Cardiac muscle cell (in vitro differentiated cells and primary cell): Measurements from ENCODE around the gene GLDC. TPM values are rescaled to one million over a fixed set of nuclear protein-coding genes. Genes with fewer than 3 reads are reported as not detected.

Experiments used
- DNase-seq, 2 donors: peaks; one replicate each; pipeline versions ENCODE4 v3.0.0 to v3.0.0-alpha.2; 2010 to 2017; ENCODE audit warnings: low read depth in 1 of 2, low spot score in 1 of 2
- H3K27ac ChIP-seq: fragments of 200-600 bp; sonication (generic); 2 replicates; pipeline ENCODE4 v1.5.1; 2016
- H3K27me3 ChIP-seq: fragments of 200-600 bp; sonication (generic); 2 replicates; pipeline ENCODE4 v1.6.0; 2016; ENCODE audit warnings: control low read depth
- H3K36me3 ChIP-seq: fragments of 200-600 bp; sonication (generic); 2 replicates; pipeline ENCODE4 v1.5.1; 2016; ENCODE audit warnings: control low read depth
- H3K4me1 ChIP-seq: fragments of 200-600 bp; sonication (generic); 2 replicates; pipeline ENCODE4 v1.8.1; 2017; ENCODE audit warnings: low read depth, mild to moderate bottlenecking, mixed run types
- H3K4me3 ChIP-seq: fragments of 200-600 bp; sonication (generic); 2 replicates; pipeline ENCODE4 v1.5.1; 2016; ENCODE audit warnings: mild to moderate bottlenecking
- H3K9me3 ChIP-seq: fragments of 200-600 bp; sonication (generic); 2 replicates; pipeline ENCODE4 v1.5.1; 2017; ENCODE audit warnings: low read depth, mild to moderate bottlenecking, control low read depth
- CTCF ChIP-seq: IDR thresholded peaks from 2 replicates; pipeline ENCODE4 v1.5.1; 2012; ENCODE audit warnings: low read depth, mild to moderate bottlenecking, low read length
- polyA plus RNA-seq: library from polyadenylated mRNA; unstranded; fragments of >200 nt; fragmentation: Nextera tagmentation; extraction: Ambion mirVana; gene quantifications from 2 replicates; pipeline ENCODE4 v1.2.1, GENCODE V29; 2016
- total RNA-seq: library from RNA; depleted of rRNA; stranded (reverse); fragments of >200 nt; gene quantifications from 2 replicates; pipeline ENCODE4 v1.2.3, GENCODE V29; 2016

The GLDC gene
- total and polyA plus RNA-seq, 2 experiments from 2014 or later, result 0.98 to 5.9 TPM

GRCh38 chr9:6620353-6620752 lies 25.2 kb downstream of the GLDC start:
- DNase-seq, result no peak

GRCh38 chr9:6619909-6620308 lies 25.6 kb downstream of the GLDC start:
- no peak overlapping the region for H3K27ac ChIP-seq
- no peak for TF ChIP-seq CTCF
- no peak for DNase-seq
- H3K9me3 ChIP-seq, result no peaks in the 10 kb centered on the region
- H3K27me3 ChIP-seq, result no peaks in the 10 kb centered on the region
- H3K4me3 ChIP-seq, result no peak overlapping the region
- H3K36me3 ChIP-seq, result no peaks in the 10 kb centered on the region
- H3K4me1 ChIP-seq, result no peaks in the 10 kb centered on the region

More at GRCh38 chr9:6620353-6620752, 25.2 kb downstream of the GLDC start:
- H3K36me3 ChIP-seq, result no peaks in the 10 kb centered on the region
- no peak overlapping the region for H3K27ac ChIP-seq
- H3K4me3 ChIP-seq, result no peak overlapping the region
- no peaks in the 10 kb centered on the region for H3K27me3 ChIP-seq
- no peak for TF ChIP-seq CTCF
- no peaks in the 10 kb centered on the region for H3K4me1 ChIP-seq
- H3K9me3 ChIP-seq, result no peaks in the 10 kb centered on the region

DNA sequence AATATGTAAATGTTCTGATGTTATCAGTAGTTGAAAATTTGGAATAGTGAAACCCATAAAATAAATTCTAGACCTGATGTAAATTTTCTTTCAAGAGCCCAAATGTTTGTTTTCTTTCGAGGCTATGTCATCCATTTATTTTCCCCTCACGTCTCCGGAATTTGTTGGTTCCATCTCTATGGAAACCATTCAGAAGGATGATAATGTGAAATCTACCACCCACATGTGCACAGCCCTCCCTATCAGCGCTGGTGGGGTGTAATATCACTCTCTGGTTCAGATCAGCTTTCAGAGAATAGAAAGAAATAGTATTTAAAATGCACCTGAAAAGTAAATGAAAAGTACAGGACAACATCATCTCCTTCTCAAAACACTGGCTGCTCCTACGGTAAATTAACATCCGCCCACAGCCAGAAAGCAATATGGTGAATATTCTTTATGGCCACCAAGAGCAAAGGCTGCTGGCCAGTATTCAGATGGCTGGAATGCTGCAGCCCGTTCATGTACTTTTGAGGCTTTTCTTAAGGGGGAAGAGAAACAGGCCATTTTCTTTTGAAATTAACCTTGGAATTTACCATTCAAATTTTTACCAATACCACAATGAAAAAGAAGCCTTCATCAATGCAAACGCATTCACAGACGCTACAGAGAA lies 28.5 kb downstream of the GLDC start:
- Histone ChIP-seq H3K9me3 (no peaks in the 10 kb centered on the region), H3K27ac (no peak overlapping the region), H3K27me3 (no peaks in the 10 kb centered on the region), H3K4me1 (no peaks in the 10 kb centered on the region), H3K36me3 (no peaks in the 10 kb centered on the region), H3K4me3 (no peak overlapping the region)
- TF ChIP-seq CTCF, result no peak
- no peak for DNase-seq

- no peak overlapping the region for H3K27ac ChIP-seq
- H3K36me3 ChIP-seq, result no peaks in the 10 kb centered on the region
- DNase-seq, result no peak
- TF ChIP-seq CTCF, result no peak
- no peaks in the 10 kb centered on the region for H3K4me1 ChIP-seq
- H3K9me3 ChIP-seq, result no peaks in the 10 kb centered on the region
- no peaks in the 10 kb centered on the region for H3K27me3 ChIP-seq
- H3K4me3 ChIP-seq, result no peak overlapping the region
Observed at GRCh38 chr9:6614489-6614888, 31.0 kb downstream of the GLDC start.

DNA sequence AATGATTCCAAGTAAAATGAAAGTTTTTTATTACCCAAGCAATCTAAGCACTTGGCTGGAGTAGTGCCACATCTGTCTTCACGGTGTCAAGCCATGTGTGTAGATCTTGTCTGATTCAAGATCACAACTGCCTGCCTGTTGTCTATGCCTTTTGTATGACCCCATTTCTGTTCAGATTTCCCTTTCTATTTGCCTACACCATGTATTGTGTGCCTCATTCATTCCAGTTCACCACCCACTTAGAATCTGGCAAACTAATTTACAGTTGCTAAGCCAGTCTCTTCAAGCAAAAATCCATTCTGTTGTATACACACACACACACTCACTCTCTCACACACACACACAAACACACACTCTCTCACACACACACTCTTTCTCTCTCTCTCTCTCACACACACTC lies 33.7 kb downstream of the GLDC start:
- Histone ChIP-seq H3K4me1 (no peaks in the 10 kb centered on the region), H3K27ac (no peak overlapping the region), H3K4me3 (no peak overlapping the region), H3K27me3 (no peaks in the 10 kb centered on the region), H3K9me3 (no peaks in the 10 kb centered on the region), H3K36me3 (no peaks in the 10 kb centered on the region)
- TF ChIP-seq CTCF, result no peak
- no peak for DNase-seq
